Retinal pigment epithelial cell (primary cell): ENCODE data around the gene MAP2K1.
"Not testable (repeated sequence)": the region's sequence is repeated elsewhere in the genome, so short reads cannot be mapped to it uniquely, and the experiment has no call there.

Experiments
- DNase-seq: peaks from one replicate; pipeline ENCODE4 v3.0.0-alpha.2; 2010; ENCODE audit warnings: low read depth
- H3K4me3 ChIP-seq: 2 replicates; pipeline ENCODE4 v1.5.1; 2011; ENCODE audit warnings: mild to moderate bottlenecking, low read length, control low read depth, moderate library complexity
- CTCF ChIP-seq: conservative IDR thresholded peaks from 2 replicates; pipeline ENCODE4 v1.5.1; 2011; ENCODE audit warnings: low read depth, low read length, control low read depth, inconsistent platforms

The MAP2K1 gene

DNA sequence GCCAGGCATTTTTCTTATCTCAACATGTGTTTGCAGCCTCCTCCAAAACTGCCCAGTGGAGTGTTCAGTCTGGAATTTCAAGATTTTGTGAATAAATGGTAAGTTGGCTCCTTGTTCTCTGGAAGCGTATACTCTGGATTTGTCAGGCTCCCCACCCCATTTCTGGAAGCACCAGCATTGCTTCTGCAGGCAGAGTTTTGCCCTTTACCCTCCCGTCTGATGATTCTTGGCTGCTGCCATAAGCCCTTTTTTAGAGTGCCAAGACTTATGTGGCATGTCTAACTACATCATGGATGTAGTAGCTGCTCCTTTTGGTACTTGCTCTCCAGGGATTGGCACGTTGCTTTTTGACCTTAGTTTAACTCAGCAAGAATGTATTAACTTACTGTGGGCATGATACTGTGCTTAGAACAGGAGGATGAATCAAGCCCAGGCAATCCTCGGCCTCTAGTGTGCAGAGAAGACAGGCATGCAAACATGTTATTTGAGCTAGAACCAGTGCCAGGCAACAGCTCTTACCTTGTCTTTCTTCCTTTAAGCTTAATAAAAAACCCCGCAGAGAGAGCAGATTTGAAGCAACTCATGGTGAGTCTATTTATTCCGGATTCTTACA is 102.6 kb downstream of the MAP2K1 start:
- no peak for DNase-seq
- H3K4me3 ChIP-seq: no peak overlapping the region
- no peak for TF ChIP-seq CTCF

GRCh38 chr15:66491846-66492245 is 105.1 kb downstream of the MAP2K1 start:
- H3K4me3 ChIP-seq: no peak overlapping the region
- no peak for DNase-seq
- no peak for TF ChIP-seq CTCF

- no peak for TF ChIP-seq CTCF
- H3K4me3 ChIP-seq: no peak overlapping the region
- DNase-seq: no peak
These were observed 107.5 kb downstream of the MAP2K1 start for GRCh38 chr15:66494262-66494661.

GRCh38 chr15:66496951-66497501 is 110.3 kb downstream of the MAP2K1 start:
- H3K4me3 ChIP-seq: peak overlapping the region; percentile 96
- TF ChIP-seq CTCF: no peak
- DNase-seq: no peak

- peak within 1 kb of the TSS; percentile 96 for H3K4me3 ChIP-seq
- peak; percentile 76 for DNase-seq
- TF ChIP-seq CTCF: peak; percentile 93
These were observed 111.1 kb downstream of the MAP2K1 start, which contains the start of gene SNAPC5 for GRCh38 chr15:66497502-66498455. SNAPC5 (minus strand) TSS chr15:66497762; CDS start chr15:66497731, 31 bp downstream.

DNA sequence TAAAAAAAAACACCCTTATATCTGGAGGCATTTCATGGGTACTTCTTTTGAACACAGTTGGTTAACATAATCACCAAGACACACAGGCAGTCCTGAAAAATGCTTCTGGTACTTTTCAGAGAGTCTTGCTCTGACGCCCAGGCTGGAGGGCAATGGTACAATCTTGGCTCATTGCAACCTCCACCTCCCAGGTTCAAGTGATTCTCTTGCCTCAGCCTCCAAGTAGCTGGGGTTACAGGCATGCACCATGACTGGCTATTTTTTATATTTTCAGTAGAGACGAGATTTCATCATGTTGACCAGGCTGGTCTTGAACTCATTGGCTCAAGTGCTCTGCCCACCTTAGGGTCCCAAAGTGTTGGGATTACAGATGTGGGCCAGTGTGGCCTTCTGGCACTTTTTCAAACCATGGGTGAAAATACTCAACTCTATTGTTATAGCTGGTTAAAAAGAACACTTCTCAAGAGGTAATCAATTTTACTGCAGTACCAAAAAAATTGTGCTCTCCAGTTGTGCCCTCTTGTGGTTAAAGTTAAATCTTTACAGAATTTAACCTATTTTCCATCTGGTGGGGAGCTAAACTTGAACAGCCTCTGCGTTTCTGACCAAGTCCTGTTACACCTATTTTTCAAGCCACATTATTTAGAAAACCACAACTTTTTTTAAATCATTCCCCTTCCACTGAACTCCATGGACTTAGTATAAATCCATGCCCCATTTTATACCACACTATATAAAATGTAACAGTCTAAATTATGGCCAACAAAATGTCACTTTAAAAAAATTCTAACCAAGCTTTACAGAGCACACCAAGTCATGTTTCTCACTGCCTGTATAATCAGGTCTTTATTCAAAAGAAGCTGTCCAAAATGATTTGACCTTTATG is 112.0 kb downstream of the MAP2K1 start:
- no peak overlapping the region for H3K4me3 ChIP-seq
- TF ChIP-seq CTCF: peak; percentile 32
- DNase-seq: no peak

DNA sequence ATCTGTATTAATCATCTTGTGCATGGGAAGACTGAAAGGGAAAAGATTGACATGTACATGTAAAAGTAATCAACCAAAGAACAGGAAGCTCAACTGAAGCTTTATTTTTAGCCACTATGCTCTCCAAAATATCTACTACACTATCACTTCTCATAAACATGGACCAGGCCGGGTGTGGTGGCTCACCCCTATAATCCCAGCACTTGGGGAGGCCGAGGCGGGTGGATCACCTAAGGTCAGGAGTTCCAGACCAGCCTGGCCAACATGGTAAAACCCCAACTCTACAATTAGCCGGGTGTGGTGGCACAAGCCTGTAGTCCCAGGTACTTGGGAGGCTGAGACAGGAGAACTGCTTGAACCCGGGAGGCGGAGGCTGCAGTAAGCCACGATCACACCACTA is 113.6 kb downstream of the MAP2K1 start:
- not testable (repeated sequence) for DNase-seq, H3K4me3 ChIP-seq
